ENCODE results near the gene CDH15.
"Not testable (repeated sequence)": the region's sequence is repeated elsewhere in the genome, so short reads cannot be mapped to it uniquely, and the experiment has no call there.

Gene CDH15

GRCh38 chr16:89172528-89173173 lies 1.1 kb downstream of the CDH15 start:
- no peak for DNase-seq (ENCODE audit: low read depth)

- no peak for DNase-seq (ENCODE audit: low read depth)
Observed at GRCh38 chr16:89173174-89173921, 1.8 kb downstream of the CDH15 start.

GRCh38 chr16:89174055-89174827 lies 2.7 kb downstream of the CDH15 start:
- DNase-seq (ENCODE audit: low read depth): no peak

DNA sequence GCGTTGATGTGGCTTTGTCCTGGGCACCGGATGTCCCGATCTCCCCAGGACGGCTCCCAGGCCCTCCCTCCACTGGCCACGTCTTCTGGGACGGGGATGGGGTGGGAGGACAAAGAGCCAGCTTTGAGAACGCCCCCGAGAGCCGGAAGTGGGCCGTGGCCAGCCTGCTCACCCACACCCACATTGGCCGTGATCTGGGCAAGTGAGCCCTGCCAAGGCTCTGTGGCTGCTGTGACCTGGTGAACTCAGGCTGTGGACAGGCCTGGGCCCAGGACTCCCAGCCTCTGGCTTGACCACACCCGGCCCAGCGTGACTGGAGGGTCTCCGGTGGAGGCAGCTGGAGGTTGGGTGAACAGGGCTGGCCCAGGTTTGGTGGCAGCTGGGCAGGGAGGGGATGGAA lies 3.3 kb downstream of the CDH15 start:
- no peak for DNase-seq (ENCODE audit: low read depth)

DNA sequence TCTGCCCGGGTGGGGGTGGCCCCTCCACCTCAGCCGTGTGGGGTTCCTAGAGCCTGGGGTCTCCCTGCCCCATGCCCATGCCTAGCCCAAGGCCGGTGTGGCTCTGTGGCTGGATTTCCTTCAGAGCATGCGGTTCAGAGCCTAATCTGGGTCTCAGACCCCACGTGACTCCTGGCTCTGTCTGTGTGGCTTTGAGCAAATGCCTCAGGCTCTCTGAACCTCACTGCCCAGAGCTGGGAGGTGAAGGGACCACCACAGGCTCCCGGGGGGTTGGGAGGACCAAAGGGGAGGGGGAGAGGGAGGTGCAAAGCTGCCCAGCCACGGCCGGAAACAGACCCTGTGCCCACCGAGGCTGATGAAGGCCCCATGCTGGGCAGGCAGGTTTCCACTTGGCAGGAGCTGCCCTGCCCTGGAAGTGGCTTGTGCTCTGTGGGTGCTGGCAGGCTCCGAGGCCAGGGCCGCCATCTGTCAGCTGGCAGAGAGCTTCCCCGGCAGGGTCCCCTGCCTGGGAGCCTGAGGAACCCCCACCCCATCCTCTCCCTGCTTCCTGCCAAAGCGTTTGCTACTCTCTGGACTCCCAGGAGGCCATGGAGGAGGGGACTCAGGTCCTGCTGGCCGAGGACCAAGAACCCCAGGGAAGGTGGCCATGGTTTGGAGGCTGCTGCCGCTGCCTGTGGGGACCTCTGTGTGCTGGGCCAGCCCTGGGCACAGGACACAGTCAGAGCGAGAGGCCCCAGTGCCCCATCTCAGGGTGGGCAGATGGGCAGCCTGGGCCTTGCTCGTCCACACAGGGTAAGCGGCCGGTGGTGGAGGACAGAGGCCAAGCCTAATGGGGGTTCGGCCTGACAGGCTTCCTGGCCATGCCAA lies 4.0 kb downstream of the CDH15 start:
- no peak for DNase-seq (ENCODE audit: low read depth)

DNA sequence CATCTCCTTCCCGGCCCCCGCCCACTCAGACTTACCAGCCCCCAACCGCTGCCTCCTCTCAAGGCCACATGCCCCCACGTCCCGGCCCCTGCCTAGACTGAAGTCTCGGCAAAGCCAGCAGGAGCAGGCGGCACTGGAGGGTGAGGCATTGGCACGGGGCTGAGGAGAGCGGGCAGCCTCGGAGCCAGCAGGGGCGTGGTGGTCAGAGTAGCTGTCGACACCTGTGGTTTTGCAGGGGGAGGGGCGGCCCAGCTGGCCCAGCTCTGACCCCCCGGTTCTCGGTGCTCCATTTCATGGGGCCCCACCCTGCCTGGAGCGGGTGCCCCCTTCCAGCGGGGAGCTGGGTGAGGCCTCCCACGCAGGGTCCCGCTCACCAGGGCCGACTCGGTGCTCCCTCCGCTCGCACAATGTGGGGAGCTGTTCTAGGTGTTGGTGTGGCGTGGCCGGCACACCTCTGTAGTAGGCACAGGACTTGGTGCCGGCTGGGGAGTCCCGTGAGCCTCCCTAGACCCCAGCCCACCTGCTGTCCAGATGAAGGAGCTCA lies 4.7 kb downstream of the CDH15 start:
- DNase-seq (ENCODE audit: low read depth): no peak

DNA sequence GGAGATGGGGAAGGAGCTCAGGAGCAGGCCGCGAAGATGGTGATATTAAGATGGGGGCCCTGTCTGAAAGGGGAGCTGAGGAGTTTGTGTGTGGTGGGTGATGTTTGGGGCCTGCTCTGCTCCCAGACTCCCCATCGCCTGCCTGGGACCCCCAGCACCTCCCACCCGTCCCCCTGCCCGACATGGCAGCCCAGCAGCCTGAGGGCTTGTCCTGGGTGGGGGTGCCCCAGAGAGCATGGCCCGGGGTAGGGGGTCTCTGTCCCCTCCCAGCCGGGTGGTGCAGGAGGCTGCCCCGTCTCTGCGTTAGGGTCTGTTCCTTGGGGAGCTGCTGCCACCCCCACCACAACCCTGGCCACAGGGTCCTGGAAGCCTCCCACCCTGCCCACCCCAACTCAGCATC lies 5.2 kb downstream of the CDH15 start:
- DNase-seq (ENCODE audit: low read depth): no peak

- no peak for DNase-seq (ENCODE audit: low read depth)
Observed at GRCh38 chr16:89177501-89177900, 6.0 kb downstream of the CDH15 start.

GRCh38 chr16:89178453-89179147 lies 7.1 kb downstream of the CDH15 start:
- DNase-seq (ENCODE audit: low read depth): no peak

DNA sequence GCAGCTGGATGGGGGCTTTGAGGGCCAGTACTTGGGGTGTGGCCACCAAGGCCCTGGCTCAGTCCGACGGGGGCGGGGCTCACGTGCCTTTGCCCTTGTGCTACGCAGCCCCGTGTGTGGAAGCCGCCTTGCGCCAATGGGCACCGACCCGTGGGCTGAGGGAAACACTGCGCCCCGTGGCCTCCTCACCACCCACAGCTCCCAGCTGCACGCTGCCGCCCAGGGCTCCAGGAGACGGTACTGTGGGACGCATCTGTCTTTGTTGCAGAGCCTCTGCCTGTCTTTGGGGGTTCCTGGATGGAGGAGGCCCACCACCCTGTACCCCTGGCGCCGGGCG lies 7.6 kb downstream of the CDH15 start:
- no peak for DNase-seq (ENCODE audit: low read depth)

DNA sequence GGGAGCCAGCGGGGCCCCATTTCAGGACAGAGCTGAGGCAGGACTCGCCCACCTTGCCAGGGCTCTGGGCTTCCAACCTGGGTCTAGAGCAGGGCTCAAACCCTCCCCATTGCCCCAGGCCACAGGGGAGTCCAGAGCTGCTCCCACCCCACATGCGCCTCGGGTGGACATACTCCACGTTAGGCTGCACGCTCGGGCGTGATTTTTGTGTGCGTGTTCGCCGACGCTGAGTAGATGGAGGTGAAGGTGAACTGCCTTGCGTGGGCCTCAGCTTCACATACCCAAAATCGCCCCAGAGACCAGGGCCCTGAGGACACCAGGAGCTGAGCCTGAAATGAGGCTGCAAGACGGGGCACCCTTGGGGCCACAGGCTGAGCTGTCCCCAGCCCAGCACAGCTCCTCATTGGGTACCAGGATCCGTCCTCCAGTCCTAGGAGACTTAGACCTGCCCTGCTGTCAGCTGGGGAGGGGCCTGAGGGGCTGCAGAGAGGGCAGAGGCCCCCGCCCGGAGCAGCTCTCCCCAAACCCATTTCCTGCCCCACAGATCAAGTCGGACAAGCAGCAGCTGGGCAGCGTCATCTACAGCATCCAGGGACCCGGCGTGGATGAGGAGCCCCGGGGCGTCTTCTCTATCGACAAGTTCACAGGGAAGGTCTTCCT lies 8.2 kb downstream of the CDH15 start:
- DNase-seq (ENCODE audit: low read depth): no peak

GRCh38 chr16:89183463-89183862 lies 11.9 kb downstream of the CDH15 start:
- no peak for DNase-seq (ENCODE audit: low read depth)

DNA sequence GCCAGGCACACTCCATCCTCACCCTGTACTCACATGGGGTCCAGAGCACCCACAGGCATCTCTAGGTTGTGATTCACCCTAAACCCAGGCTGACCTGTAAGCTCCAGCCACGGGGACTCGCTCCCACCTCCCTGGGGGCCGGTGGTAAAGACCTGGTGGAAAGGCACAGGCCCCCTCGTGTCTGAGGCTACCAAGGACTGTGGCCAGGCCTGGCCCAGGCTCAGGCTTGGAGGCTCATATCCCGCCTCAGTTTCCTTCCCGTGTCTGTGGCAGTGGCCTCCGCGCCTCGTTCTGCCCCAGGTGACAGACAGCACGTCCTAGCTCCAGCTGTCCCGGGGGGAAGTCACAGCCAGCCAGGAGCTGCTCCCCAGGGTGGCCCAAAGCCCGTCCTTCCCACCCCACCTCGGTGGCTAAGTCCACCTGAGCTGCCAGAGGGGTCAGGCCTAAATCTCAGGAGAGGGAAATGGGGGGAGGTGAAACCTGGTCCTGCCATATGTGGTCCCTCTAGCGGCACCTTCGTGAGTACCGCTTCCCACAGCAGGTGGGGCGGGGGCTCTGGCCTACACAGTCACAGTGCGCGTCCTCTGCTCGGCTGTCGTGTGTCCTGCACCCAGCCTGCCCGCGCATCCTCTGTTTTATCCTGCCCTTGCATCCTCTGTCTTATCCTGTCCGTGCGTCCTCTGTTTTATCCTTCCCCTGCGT lies 12.6 kb downstream of the CDH15 start:
- no peak for DNase-seq (ENCODE audit: low read depth)

- DNase-seq (ENCODE audit: low read depth): no peak
Observed at GRCh38 chr16:89184677-89184932, 13.1 kb downstream of the CDH15 start.

DNA sequence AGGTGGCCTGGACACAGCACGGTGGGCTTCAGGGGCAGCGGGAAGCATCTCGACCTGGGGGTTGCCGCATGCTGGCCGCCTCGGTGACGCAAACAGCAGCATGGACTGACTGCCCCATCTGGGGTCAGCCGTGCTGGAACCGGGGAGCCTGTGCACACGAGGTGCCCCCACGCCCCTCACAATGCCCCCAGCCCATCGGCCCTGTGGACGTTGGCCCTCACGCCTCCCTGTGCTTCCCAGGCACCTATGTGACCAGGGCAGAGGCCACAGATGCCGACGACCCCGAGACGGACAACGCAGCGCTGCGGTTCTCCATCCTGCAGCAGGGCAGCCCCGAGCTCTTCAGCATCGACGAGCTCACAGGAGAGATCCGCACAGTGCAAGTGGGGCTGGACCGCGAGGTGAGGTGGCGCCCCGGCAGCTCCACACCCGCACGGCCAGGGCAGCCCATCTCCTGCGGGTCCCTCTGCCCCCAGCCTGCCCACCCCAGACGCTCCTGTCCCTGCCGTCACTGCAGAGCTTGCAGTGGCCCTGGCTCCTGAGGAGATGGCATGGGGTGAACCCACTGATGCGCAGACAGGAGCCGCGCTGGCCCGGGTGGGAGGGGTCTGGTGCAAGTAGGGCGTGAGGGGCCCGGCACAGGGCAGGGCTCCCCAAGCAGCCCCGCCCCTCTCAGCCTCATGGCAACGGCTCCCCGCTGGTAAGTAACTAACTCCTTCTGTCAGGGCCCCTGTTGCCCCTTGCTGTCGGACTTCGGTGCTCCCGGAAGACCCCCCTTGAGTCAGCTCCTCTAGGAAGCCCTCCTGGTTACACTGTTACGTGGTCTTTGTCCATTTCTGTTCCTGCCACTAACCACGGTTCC lies 13.6 kb downstream of the CDH15 start:
- DNase-seq (ENCODE audit: low read depth): no peak

DNA sequence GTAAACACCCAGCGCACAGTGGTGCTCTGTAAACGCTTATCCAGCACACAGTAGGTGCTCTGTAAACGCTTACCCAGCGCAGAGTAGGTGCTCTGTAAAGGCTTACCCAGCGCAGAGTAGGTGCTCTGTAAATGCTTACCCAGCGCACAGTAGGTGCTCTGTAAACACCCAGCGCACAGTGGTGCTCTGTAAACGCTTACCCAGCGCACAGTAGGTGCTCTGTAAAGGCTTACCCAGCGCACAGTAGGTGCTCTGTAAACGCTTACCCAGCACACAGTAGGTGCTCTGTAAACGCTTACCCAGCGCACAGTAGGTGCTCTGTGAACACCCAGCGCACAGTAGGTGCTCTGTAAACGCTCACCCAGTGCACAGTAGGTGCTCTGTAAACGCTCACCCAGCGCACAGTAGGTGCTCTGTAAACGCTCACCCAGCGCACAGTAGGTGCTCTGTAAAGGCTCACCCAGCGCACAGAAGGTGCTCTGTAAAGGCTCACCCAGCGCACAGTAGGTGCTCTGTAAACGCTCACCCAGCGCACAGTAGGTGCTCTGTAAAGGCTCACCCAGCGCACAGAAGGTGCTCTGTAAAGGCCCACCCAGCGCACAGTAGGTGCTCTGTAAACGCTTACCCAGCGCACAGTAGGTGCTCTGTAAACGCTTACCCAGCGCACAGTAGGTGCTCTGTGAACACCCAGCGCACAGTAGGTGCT lies 14.5 kb downstream of the CDH15 start:
- not testable (repeated sequence) for DNase-seq (ENCODE audit: low read depth)

GRCh38 chr16:89186593-89187031 lies 15.1 kb downstream of the CDH15 start:
- DNase-seq (ENCODE audit: low read depth): not testable (repeated sequence)

DNA sequence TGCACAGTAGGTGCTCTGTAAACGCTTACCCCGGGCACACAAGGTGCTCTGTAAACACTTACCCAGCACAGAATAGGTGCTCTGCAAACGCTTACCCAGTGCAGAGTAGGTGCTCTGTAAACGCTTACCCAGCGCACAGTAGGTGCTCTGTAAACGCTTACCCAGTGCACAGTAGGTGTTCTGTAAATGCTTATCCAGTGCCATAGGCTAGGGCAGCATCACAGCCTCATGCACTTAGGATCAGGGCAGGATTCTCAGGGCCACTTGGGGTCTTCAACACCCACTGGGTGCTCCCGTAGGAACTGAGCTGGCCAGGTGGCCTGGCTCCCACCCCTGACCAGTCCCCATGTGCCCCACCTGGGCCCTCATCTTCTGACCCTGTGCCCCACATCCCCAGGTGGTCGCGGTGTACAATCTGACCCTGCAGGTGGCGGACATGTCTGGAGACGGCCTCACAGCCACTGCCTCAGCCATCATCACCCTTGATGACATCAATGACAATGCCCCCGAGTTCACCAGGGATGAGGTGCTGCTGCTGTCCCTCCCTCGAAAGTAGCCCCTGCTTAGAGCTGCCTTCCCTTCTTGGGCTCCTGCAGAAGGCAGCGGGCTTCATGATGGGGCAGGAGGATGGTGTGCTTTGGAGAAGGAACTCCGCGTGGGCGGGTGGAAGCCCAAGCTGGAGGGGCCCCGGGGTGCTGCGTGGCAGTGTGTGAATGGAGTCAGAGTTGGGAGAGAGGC lies 15.7 kb downstream of the CDH15 start:
- DNase-seq (ENCODE audit: low read depth): no peak
